Stomach (tissue), 9 donors: Measurements from ENCODE around the gene REP15. TPM values are rescaled to one million over a fixed set of nuclear protein-coding genes. Genes with fewer than 3 reads are reported as not detected.
"Not testable (repeated sequence)": the region's sequence is repeated elsewhere in the genome, so short reads cannot be mapped to it uniquely, and the experiment has no call there.

Source experiments
- DNase-seq, 2 donors: peaks; one replicate each; pipeline versions ENCODE4 v3.0.0 to v3.0.0-alpha.2; 2013 to 2019
- H3K27ac ChIP-seq, 5 donors: fragments of 200-600 bp in 4 of 5; sonication (generic) in 4 of 5; one replicate each; pipeline ENCODE4 v1.5.1; 2013 to 2019; ENCODE audit warnings: mild to moderate bottlenecking in 1 of 5, moderate library complexity in 1 of 5
- H3K27me3 ChIP-seq, 3 donors: fragments of 200-600 bp; sonication (generic); one replicate each; pipeline ENCODE4 v1.5.1; 2017 to 2019; ENCODE audit warnings: mixed run types in 1 of 3
- H3K36me3 ChIP-seq, 4 donors: fragments of 200-600 bp; sonication (generic); 1 replicate in 3 of 4; 2 replicates in 1 of 4; pipeline ENCODE4 v1.5.1; 2016 to 2019
- H3K4me1 ChIP-seq, 4 donors: fragments of 200-600 bp; sonication (generic); one replicate each; pipeline ENCODE4 v1.5.1; 2016 to 2019
- H3K4me3 ChIP-seq, 4 donors: fragments of 200-600 bp; sonication (generic) in 3 of 4; one replicate each; pipeline ENCODE4 v1.5.1; 2016 to 2019; ENCODE audit warnings: mild to moderate bottlenecking in 1 of 4
- H3K9me3 ChIP-seq, 4 donors: fragments of 200-600 bp; sonication (generic); one replicate each; pipeline ENCODE4 v1.5.1; 2016 to 2019
- CTCF ChIP-seq, 7 experiments: fragments of 450-650 bp in 4 of 7; fragments of 200-600 bp in 3 of 7; sonication (generic) in 3 of 7; IDR thresholded peaks; one replicate each; pipeline ENCODE4 v1.5.1; 2016 to 2019; ENCODE audit warnings: antibody characterized with exemption in 7 of 7, control low read depth in 2 of 7, mild to moderate bottlenecking in 1 of 7
- EP300 ChIP-seq: sonication (generic); formaldehyde crosslinking; IDR thresholded peaks from one replicate; pipeline ENCODE4 v1.6.1; 2017; ENCODE audit warnings: antibody characterized with exemption
- POLR2A ChIP-seq, 4 donors: fragments of 450-650 bp; IDR thresholded peaks; one replicate each; pipeline ENCODE4 v1.6.1; 2016; ENCODE audit warnings: antibody characterized with exemption in 4 of 4, control low read depth in 2 of 4, mild to moderate bottlenecking in 1 of 4, moderate library complexity in 1 of 4
- POLR2AphosphoS5 ChIP-seq, 3 donors: sonication (generic); formaldehyde crosslinking; IDR thresholded peaks; one replicate each; pipeline ENCODE4 v1.6.1; 2016; ENCODE audit warnings: antibody characterized with exemption in 3 of 3
- WGBS, 5 donors: extraction: QIAGEN DNeasy Blood & Tissue Kit in 3 of 5; methylation state at CpG; one replicate each; pipeline versions ENCODE4 v1.1.5 to v1.1.7; 2013 to 2018; 5-methylcytosine and 5-hydroxymethylcytosine counted together
- intact Hi-C: fragments of 100-400 bp; cut with DNase I; formaldehyde crosslinking; loops from one replicate; pipeline ENCODE4 v1.15.1; 2023; ENCODE audit warnings: low total_unique reads
- polyA plus RNA-seq, 3 donors: library from polyadenylated mRNA; stranded (reverse); fragments of 200-250 nt; gene quantifications; one replicate each; pipeline ENCODE4 v1.2.3, GENCODE V29; 2013
- total RNA-seq, 5 donors: library from RNA; depleted of rRNA; stranded (reverse); fragments of >200 nt; gene quantifications; one replicate each; pipeline versions ENCODE4 v1.1.0 to v1.2.3, GENCODE V29; 2014 to 2016
- donor health status: healthy with polysubstance abuse.
- donor health status: Bipolar disorder and iron deficiency.
- donor health status: healthy.

The REP15 gene
- total and polyA plus RNA-seq, 8 donors: 3.0 to 115 (median 10.5) TPM

DNA sequence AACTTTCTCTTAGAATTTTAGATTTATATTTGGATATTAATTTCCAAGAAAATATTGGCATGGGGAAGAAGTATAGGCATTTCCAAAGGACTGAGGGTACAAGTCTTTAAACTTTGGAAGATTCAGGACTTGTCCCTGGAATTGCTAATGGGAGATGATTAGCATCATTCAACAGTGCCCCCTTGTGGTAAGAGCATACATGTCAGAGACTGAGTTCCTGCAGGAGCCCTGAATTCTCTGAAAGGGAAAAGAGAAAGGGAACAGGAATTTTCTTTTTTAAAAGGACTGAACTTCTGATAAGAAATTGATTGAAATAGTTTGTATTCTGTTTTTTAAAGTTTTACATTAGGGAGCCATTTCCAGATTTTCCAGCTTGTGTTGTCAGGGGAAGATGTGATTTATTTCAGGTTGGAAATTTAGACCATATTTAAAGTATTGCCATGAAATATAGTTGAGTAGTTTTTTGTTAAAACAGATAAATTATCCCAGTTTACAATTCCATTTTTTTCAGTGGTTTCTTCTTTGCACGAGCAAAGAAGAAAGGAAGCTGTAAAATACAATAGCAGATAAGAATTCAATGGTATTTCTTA lies 44.0 kb upstream of the REP15 start:
- no peaks in the 10 kb centered on the region for H3K9me3 ChIP-seq
- 40 to 57% (median 45%) methylated on average over 1 of the region's 1 CpG for WGBS, 5 donors
- no peaks in the 10 kb centered on the region for H3K27me3 ChIP-seq
- TF ChIP-seq POLR2A (IDR thresholded peaks at IDR 0.05) (no peak), CTCF (IDR thresholded peaks at IDR 0.05) (peak in 5 of 7 experiments; percentile 52 to 82 (median 79)), POLR2AphosphoS5 (IDR thresholded peaks at IDR 0.05) (peak in 1 of 3 donors; percentile 63), EP300 (no peak)
- peak; percentile 44 to 92 for DNase-seq
- no peak overlapping the region for H3K27ac ChIP-seq
- H3K36me3 ChIP-seq: peaks cover 0 to 49% (median 42%) of the 10 kb centered on the region in 4 donors
- peaks cover 0 to 4% (median 0%) of the 10 kb centered on the region in 4 donors for H3K4me1 ChIP-seq
- H3K4me3 ChIP-seq: no peak overlapping the region
- intact Hi-C loops: no loop called here

DNA sequence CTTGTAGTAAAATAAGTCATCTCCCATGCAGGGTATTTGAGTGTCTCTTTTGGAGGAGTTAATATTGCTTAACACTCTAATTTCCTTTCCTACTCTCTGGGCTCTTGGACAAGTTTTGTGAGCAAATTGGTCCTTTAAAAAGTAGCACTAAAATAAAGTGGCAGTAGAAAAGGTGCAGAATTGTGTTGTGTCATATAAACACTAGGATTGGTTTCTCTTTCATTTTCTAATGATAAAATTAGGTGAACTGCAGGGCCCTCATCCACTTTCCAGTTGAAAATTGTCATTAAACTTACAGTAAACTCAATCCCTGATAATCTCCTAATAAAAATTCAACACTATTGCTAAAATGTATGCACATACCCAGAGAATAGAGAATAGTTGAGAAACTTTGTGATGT lies 42.6 kb upstream of the REP15 start:
- intact Hi-C loops: no loop called here
- no peak overlapping the region for H3K4me3 ChIP-seq
- H3K27me3 ChIP-seq: no peaks in the 10 kb centered on the region
- H3K9me3 ChIP-seq: no peaks in the 10 kb centered on the region
- DNase-seq: no peak
- H3K4me1 ChIP-seq: peaks cover 0 to 4% (median 0%) of the 10 kb centered on the region in 4 donors
- H3K36me3 ChIP-seq: peaks cover 0 to 52% (median 47%) of the 10 kb centered on the region in 4 donors
- no peak for TF ChIP-seq POLR2A (IDR thresholded peaks at IDR 0.05)
- no peak for TF ChIP-seq CTCF (IDR thresholded peaks at IDR 0.05)
- no peak for TF ChIP-seq POLR2AphosphoS5 (IDR thresholded peaks at IDR 0.05)
- no peak for TF ChIP-seq EP300
- no peak overlapping the region for H3K27ac ChIP-seq

DNA sequence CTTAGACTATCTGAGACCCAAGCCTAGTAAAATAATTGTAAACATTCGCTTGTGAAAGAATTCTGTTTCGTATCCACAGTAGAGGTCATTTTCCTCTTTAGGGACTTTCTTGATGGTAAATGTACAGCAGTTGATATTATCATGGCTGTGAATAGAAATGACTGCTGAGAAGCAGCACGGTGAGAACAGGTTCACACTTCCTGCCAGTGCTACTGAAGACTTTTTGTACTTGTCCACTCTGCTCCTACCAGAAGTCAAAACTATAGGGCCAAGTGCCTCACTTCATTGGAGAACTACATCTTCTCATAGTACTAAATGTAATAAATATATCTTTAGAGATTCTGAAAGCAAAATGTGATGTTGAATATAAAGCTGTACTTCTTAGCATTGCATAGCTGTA lies 40.8 kb upstream of the REP15 start:
- H3K27me3 ChIP-seq, H3K27ac ChIP-seq, H3K4me1 ChIP-seq, H3K4me3 ChIP-seq, DNase-seq, H3K9me3 ChIP-seq: not testable (repeated sequence)
- 74 to 86% (median 78%) methylated on average over 3 of the region's 3 CpGs for WGBS, 5 donors
- intact Hi-C loops: loop anchor here (5.0 kb wide), 1 partner anchor 218 kb away; no protein-coding TSS in a partner anchor
- H3K36me3 ChIP-seq: peaks cover 0 to 50% (median 44%) of the 10 kb centered on the region in 4 donors

GRCh38 chr12:27657296-27657695 lies 39.0 kb upstream of the REP15 start:
- intact Hi-C loops: loop anchor here (5.0 kb wide), 1 partner anchor 220 kb away; no protein-coding TSS in a partner anchor

More at GRCh38 chr12:27657296-27657695, 39.0 kb upstream of the REP15 start:
- TF ChIP-seq CTCF (IDR thresholded peaks at IDR 0.05) (no peak), POLR2AphosphoS5 (IDR thresholded peaks at IDR 0.05) (no peak), POLR2A (IDR thresholded peaks at IDR 0.05) (no peak), EP300 (no peak)
- H3K4me1 ChIP-seq: peaks cover 0 to 4% (median 0%) of the 10 kb centered on the region in 4 donors
- 85 to 96% (median 94%) methylated on average over 4 of the region's 4 CpGs for WGBS, 5 donors
- H3K36me3 ChIP-seq: peaks cover 0 to 61% (median 53%) of the 10 kb centered on the region in 4 donors
- H3K27ac ChIP-seq: no peak overlapping the region
- no peaks in the 10 kb centered on the region for H3K27me3 ChIP-seq
- H3K4me3 ChIP-seq: no peak overlapping the region
- no peaks in the 10 kb centered on the region for H3K9me3 ChIP-seq
- no peak for DNase-seq
